Activated T-cell treated with anti-CD3 and anti-CD28 coated beads, Interleukin-2, amount 50 U/mL, for 4 hours (primary cell): Measurements from ENCODE around the gene CBX2. TPM values are rescaled to one million over a fixed set of nuclear protein-coding genes. Genes with fewer than 3 reads are reported as not detected.

Experiments used
- ATAC-seq, 2 donors: fragments of 200-7000 bp; cut with Tn5 transposase; one replicate each; pipeline ENCODE4 v1.10.0; 2021
- DNase-seq: peaks from one replicate; pipeline ENCODE4 v3.0.0-alpha.2; 2020
- H3K27me3 Mint-ChIP-seq: one replicate; pipeline ENCODE4 v1.8.0; 2021; ENCODE audit warnings: low read depth, mixed read lengths
- H3K36me3 Mint-ChIP-seq: one replicate; pipeline ENCODE4 v1.8.0; 2022; ENCODE audit warnings: mixed read lengths; ENCODE audit not compliant: insufficient read depth
- H3K4me1 Mint-ChIP-seq: one replicate; pipeline ENCODE4 v1.8.0; 2021; ENCODE audit warnings: low read depth, mixed read lengths
- H3K4me3 Mint-ChIP-seq: one replicate; pipeline ENCODE4 v1.8.0; 2021; ENCODE audit warnings: mild to moderate bottlenecking, moderate library complexity, mixed read lengths
- H3K9me3 Mint-ChIP-seq: one replicate; pipeline ENCODE4 v1.8.0; 2021; ENCODE audit warnings: mixed read lengths
- total RNA-seq, 3 donors: library from RNA; stranded (reverse); gene quantifications; one replicate each; pipeline ENCODE4 v1.2.1, GENCODE V29; 2021

The CBX2 gene
- 1 to 10 TPM; 1.0 to 2.6 (median 1.4) TPM for total RNA-seq

DNA sequence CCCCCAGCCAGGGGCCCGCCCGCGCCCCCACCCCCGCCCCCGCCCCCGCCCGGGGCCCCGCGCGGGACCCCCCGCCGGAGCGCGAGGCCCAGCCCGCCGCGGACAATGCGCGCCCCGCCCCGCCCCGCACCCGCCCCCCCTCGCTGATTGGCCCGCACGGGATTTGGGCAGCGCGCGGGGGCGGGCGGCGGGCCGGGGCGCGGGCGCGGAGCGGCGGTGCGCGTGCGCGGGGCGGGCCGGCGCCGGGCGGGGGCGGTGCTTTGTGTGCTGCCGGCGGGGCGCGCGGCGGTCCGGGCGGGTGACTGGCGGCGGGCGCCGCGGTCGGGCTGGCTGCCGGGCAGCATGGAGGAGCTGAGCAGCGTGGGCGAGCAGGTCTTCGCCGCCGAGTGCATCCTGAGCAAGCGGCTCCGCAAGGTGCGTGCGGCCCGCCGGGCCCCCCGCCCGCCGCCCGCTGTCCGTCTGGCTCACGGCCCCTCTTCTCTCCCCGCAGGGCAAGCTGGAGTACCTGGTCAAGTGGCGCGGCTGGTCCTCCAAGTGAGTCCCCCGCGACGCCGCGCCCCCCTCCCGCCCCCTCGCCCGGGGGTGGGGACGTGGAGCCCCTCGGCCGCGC, at the start of gene CBX2:
CBX2 (plus strand) TSS at position 255 of the 610 bp plus-strand sequence; CDS start at position 343, 88 bp downstream.
- DNase-seq, result peak; percentile 78
- H3K4me1 Mint-ChIP-seq, result peaks cover 14% of the 10 kb centered on the region
- no peaks in the 10 kb centered on the region for H3K36me3 Mint-ChIP-seq
- peak within 1 kb of the TSS; percentile 77 for H3K4me3 Mint-ChIP-seq
- peak; percentile 87 for ATAC-seq
- no peaks in the 10 kb centered on the region for H3K9me3 Mint-ChIP-seq
- peaks cover 76% of the 10 kb centered on the region for H3K27me3 Mint-ChIP-seq

GRCh38 chr17:79728169-79728907, 49.6 kb upstream of the CBX2 start:
- no peaks in the 10 kb centered on the region for H3K9me3 Mint-ChIP-seq
- peaks cover 16% of the 10 kb centered on the region for H3K4me1 Mint-ChIP-seq
- H3K36me3 Mint-ChIP-seq, result no peaks in the 10 kb centered on the region
- H3K27me3 Mint-ChIP-seq, result no peaks in the 10 kb centered on the region
- DNase-seq (peak; percentile 73), ATAC-seq (peak; percentile 83 to 85)
- H3K4me3 Mint-ChIP-seq, result peak overlapping the region; percentile 72

- Mint-ChIP-seq H3K27me3 (no peaks in the 10 kb centered on the region), H3K4me3 (no peak overlapping the region), H3K9me3 (no peaks in the 10 kb centered on the region), H3K36me3 (no peaks in the 10 kb centered on the region), H3K4me1 (peaks cover 17% of the 10 kb centered on the region)
- no peak for DNase-seq
- peak; percentile 22 to 34 for ATAC-seq
Measured at GRCh38 chr17:79728908-79729471, 49.0 kb upstream of the CBX2 start.

DNA sequence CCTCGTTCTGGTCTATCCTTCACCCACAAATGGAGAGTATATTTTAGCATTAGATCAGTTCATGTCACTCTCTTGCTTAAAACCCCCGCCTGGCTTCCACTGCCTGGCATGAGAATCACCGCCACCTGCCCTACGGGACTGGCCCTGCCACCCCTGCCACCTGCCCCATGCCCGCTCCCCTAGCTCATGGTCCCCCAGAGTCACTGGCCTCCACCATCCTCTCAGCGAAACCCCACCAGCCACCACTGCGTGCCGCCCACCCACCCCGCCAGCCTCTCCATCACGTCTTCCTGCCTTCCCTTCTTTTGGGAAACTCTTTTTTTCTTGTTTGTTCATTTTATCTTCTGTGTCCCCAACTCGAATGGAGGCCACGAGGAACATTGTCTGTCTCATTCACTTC, 48.2 kb upstream of the CBX2 start:
- H3K27me3 Mint-ChIP-seq, result peaks cover 1% of the 10 kb centered on the region
- DNase-seq (no peak), ATAC-seq (no peak)
- no peaks in the 10 kb centered on the region for H3K36me3 Mint-ChIP-seq
- H3K9me3 Mint-ChIP-seq, result no peaks in the 10 kb centered on the region
- H3K4me3 Mint-ChIP-seq, result no peak overlapping the region
- peaks cover 17% of the 10 kb centered on the region for H3K4me1 Mint-ChIP-seq

- peaks cover 17% of the 10 kb centered on the region for H3K4me1 Mint-ChIP-seq
- H3K4me3 Mint-ChIP-seq, result no peak overlapping the region
- DNase-seq (no peak), ATAC-seq (no peak)
- no peaks in the 10 kb centered on the region for H3K36me3 Mint-ChIP-seq
- no peaks in the 10 kb centered on the region for H3K9me3 Mint-ChIP-seq
- peaks cover 1% of the 10 kb centered on the region for H3K27me3 Mint-ChIP-seq
Measured at GRCh38 chr17:79730437-79730768, 47.5 kb upstream of the CBX2 start.

DNA sequence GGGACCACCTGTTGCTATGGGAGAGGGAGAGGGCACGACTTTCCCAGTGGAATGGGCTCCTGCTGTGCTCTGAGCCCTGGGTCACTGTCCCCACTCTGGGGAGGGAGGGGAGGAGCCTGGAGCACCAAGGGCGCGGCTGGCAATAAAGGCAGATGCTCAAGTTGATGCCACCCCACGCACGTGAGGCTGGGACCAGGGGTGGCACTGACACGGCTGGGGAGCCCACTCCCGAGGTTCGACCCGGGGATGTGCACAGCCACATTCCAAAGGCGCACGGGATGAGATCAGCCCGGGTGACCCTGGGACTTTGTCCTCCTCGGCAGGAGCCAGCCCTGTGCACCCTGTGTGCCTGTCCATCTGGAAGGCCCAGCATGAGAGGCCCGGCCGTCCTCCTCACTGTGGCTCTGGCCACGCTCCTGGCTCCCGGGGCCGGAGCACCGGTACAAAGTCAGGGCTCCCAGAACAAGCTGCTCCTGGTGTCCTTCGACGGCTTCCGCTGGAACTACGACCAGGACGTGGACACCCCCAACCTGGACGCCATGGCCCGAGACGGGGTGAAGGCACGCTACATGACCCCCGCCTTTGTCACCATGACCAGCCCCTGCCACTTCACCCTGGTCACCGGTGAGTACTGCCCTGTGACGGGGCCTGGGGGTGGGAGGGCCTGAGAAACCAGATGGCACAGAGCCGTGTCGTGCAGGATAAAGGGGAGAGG, 47.0 kb upstream of the CBX2 start, which contains the start of gene ENPP7:
ENPP7 (plus strand) TSS at position 175 of the 715 bp plus-strand sequence; CDS start at position 372, 197 bp downstream.
- Mint-ChIP-seq H3K4me1 (peaks cover 17% of the 10 kb centered on the region), H3K9me3 (no peaks in the 10 kb centered on the region), H3K27me3 (peaks cover 1% of the 10 kb centered on the region), H3K4me3 (no peak within 1 kb of the TSS), H3K36me3 (no peaks in the 10 kb centered on the region)
- DNase-seq (no peak), ATAC-seq (no peak)

DNA sequence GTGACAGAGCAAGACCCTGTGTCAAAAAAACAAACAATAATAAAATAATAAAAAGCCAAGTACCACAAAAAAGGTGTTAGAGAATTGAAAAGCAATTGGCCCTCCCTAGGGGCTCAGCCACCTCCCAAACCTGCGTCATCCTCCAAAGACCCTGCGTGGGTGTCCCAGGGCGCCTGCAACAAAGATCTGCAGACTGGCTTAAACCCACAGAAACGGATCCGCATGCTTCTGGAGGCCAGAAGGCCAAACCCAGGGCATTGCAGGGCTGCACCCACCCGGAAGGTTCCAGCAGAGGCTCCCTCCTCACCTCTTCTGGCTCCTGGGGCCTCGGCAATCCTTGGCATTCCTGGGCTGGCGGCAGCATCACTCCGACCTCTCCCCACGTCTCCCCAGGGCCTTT, 45.7 kb upstream of the CBX2 start:
- no peaks in the 10 kb centered on the region for H3K36me3 Mint-ChIP-seq
- DNase-seq (no peak), ATAC-seq (no peak)
- no peaks in the 10 kb centered on the region for H3K9me3 Mint-ChIP-seq
- peaks cover 17% of the 10 kb centered on the region for H3K4me1 Mint-ChIP-seq
- H3K4me3 Mint-ChIP-seq, result no peak overlapping the region
- H3K27me3 Mint-ChIP-seq, result peaks cover 5% of the 10 kb centered on the region

GRCh38 chr17:79732804-79733691, 44.9 kb upstream of the CBX2 start:
- DNase-seq, result no peak
- no peak for ATAC-seq
- H3K36me3 Mint-ChIP-seq, result no peaks in the 10 kb centered on the region
- H3K9me3 Mint-ChIP-seq, result no peaks in the 10 kb centered on the region
- peaks cover 13% of the 10 kb centered on the region for H3K4me1 Mint-ChIP-seq
- no peak overlapping the region for H3K4me3 Mint-ChIP-seq
- H3K27me3 Mint-ChIP-seq, result peaks cover 8% of the 10 kb centered on the region

GRCh38 chr17:79733692-79734070, 44.3 kb upstream of the CBX2 start:
- H3K4me1 Mint-ChIP-seq, result peaks cover 7% of the 10 kb centered on the region

GRCh38 chr17:79735096-79735495, 42.9 kb upstream of the CBX2 start:
- peaks cover 5% of the 10 kb centered on the region for H3K4me1 Mint-ChIP-seq
- ATAC-seq (no peak), DNase-seq (no peak)
- H3K4me3 Mint-ChIP-seq, result no peak overlapping the region
- no peaks in the 10 kb centered on the region for H3K36me3 Mint-ChIP-seq
- H3K9me3 Mint-ChIP-seq, result no peaks in the 10 kb centered on the region
- peaks cover 27% of the 10 kb centered on the region for H3K27me3 Mint-ChIP-seq

More at GRCh38 chr17:79733692-79734070, 44.3 kb upstream of the CBX2 start:
- ATAC-seq (no peak), DNase-seq (no peak)
- Mint-ChIP-seq H3K4me3 (no peak overlapping the region), H3K9me3 (no peaks in the 10 kb centered on the region), H3K27me3 (peaks cover 13% of the 10 kb centered on the region), H3K36me3 (no peaks in the 10 kb centered on the region)

DNA sequence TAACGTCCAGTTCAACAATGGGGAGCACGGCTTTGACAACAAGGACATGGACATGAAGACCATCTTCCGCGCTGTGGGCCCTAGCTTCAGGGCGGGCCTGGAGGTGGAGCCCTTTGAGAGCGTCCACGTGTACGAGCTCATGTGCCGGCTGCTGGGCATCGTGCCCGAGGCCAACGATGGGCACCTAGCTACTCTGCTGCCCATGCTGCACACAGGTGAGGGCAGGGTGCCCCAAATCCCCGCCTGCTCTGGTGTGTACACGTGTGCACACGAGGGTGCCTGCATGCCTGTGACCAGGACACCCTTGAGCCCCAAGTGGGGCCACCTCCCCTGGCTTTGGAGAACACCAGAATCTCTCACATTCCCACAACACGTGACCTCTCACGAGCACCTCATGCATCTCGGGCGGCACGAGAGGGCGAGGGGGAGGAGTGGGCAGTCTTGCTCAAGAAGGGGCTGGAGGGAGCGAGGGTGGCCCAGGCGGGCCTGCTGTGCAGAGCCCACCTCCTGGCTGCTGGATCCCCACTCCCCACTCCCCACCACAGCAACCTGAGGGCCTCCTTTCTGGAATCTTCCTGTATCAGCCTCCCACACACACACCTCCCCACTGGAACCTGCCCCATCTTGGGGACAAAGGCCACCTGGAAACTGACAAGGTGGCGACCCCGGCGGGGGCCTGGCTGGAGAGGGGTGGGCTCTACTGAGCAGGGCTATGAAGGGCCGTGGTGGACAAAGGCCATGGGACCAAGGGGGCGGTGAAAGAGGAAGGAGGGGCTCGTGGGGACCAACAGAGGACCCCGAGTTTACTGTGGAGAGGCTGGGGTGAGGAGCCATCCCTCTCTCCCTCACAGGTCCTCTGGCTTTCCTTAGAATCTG, 40.7 kb upstream of the CBX2 start:
- ATAC-seq (no peak), DNase-seq (no peak)
- H3K4me1 Mint-ChIP-seq, result peaks cover 5% of the 10 kb centered on the region
- no peak overlapping the region for H3K4me3 Mint-ChIP-seq
- H3K27me3 Mint-ChIP-seq, result peaks cover 32% of the 10 kb centered on the region
- no peaks in the 10 kb centered on the region for H3K36me3 Mint-ChIP-seq
- no peaks in the 10 kb centered on the region for H3K9me3 Mint-ChIP-seq

GRCh38 chr17:79737922-79738578, 39.9 kb upstream of the CBX2 start:
- H3K27me3 Mint-ChIP-seq, result peaks cover 32% of the 10 kb centered on the region
- H3K4me3 Mint-ChIP-seq, result no peak overlapping the region
- H3K36me3 Mint-ChIP-seq, result no peaks in the 10 kb centered on the region
- peaks cover 2% of the 10 kb centered on the region for H3K4me1 Mint-ChIP-seq
- ATAC-seq, result no peak
- DNase-seq, result no peak
- no peaks in the 10 kb centered on the region for H3K9me3 Mint-ChIP-seq

DNA sequence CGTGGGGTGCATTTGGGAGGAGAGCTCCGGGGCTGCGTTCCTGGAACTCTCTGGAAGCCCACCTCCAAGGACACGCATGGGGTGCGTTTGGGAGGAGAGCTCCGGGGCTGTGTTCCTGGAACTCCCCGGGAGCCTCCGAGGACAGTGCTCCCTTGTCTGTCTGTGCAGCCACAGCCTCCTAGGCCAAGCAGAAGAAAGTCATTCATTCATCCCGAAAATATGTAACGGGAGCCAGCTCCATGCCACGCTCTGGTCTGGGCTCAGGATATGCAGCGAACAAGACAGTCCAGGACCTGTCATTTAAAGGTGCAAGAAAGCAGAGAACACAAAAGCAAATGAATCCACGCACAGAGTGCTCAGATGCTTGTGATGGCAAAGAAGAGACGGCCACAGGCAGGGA, 39.3 kb upstream of the CBX2 start:
- no peak for DNase-seq
- no peaks in the 10 kb centered on the region for H3K4me1 Mint-ChIP-seq
- ATAC-seq, result no peak
- H3K4me3 Mint-ChIP-seq, result no peak overlapping the region
- no peaks in the 10 kb centered on the region for H3K36me3 Mint-ChIP-seq
- peaks cover 32% of the 10 kb centered on the region for H3K27me3 Mint-ChIP-seq
- H3K9me3 Mint-ChIP-seq, result no peaks in the 10 kb centered on the region
